T-helper 2 cell treated with Interferon-gamma antibody and Interleukin-4, amounts not matched to agents 5 μg/mL and 100 μg/mL, for 36 hours (primary cell): Measurements from ENCODE around the gene SUCO.

Experiments
- DNase-seq: peaks from one replicate; pipeline ENCODE4 v3.0.0; 2021; ENCODE audit warnings: low spot score
- H3K27ac Mint-ChIP-seq: one replicate; pipeline ENCODE4 v1.8.0; 2021; ENCODE audit warnings: mild to moderate bottlenecking, mixed read lengths
- H3K27me3 Mint-ChIP-seq: one replicate; pipeline ENCODE4 v1.8.0; 2021; ENCODE audit warnings: low read depth, mixed read lengths
- H3K36me3 Mint-ChIP-seq: one replicate; pipeline ENCODE4 v1.8.0; 2021; ENCODE audit warnings: low read depth, mixed read lengths
- H3K4me1 Mint-ChIP-seq: one replicate; pipeline ENCODE4 v1.8.0; 2021; ENCODE audit warnings: low read depth, mixed read lengths
- H3K4me3 Mint-ChIP-seq: one replicate; pipeline ENCODE4 v1.8.0; 2022; ENCODE audit warnings: mild to moderate bottlenecking, moderate library complexity, mixed read lengths
- H3K9me3 Mint-ChIP-seq: one replicate; pipeline ENCODE4 v1.8.0; 2021; ENCODE audit warnings: mixed read lengths

Gene SUCO

DNA sequence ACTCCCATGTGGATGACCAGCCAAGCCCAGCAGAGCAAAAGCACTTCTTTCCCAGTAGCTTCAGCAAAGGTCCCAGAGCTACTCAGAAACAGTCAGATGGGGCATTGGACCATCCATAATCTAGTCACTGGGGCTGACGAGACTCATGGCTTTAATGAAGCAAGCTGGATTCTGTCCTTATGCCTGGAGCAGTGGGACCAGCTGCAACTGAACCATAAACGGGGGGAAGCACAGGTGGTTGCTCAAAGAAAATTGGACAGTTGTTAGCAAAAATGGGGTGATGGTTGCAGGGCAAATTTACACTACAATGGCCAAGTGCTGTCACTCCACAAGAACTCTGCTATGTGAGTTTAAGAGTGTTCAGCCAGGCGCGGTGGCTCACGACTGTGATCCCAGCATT lies 108.5 kb downstream of the SUCO start:
- H3K4me3 Mint-ChIP-seq = no peak overlapping the region
- peaks cover 4% of the 10 kb centered on the region for H3K36me3 Mint-ChIP-seq
- H3K9me3 Mint-ChIP-seq = peaks cover 5% of the 10 kb centered on the region
- H3K27me3 Mint-ChIP-seq = peaks cover 43% of the 10 kb centered on the region
- H3K4me1 Mint-ChIP-seq = peaks cover 75% of the 10 kb centered on the region
- no peak for DNase-seq
- no peak overlapping the region for H3K27ac Mint-ChIP-seq

DNA sequence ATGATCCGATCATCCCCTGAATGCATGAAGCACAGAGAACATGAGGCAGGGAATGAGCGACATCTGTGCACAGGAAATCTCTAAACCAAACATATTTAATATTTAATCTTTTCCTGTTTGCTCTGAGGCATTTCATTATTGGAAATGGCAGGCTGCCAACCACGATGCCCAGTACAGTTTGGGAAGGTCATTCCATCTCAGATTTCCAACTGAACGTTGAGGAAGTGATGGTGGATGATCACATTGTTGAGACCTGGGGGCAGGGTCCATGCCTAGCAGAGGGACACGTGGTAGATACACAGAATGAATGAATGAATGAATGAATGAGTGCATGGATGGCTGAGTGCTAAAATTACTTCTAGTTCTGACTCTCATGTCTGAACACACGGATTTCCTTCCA lies 110.0 kb downstream of the SUCO start:
- H3K9me3 Mint-ChIP-seq = no peaks in the 10 kb centered on the region
- peak overlapping the region; percentile 64 for H3K27ac Mint-ChIP-seq
- H3K27me3 Mint-ChIP-seq = peaks cover 45% of the 10 kb centered on the region
- peaks cover 2% of the 10 kb centered on the region for H3K36me3 Mint-ChIP-seq
- H3K4me1 Mint-ChIP-seq = peaks cover 81% of the 10 kb centered on the region
- DNase-seq = no peak
- H3K4me3 Mint-ChIP-seq = peak overlapping the region; percentile 74

DNA sequence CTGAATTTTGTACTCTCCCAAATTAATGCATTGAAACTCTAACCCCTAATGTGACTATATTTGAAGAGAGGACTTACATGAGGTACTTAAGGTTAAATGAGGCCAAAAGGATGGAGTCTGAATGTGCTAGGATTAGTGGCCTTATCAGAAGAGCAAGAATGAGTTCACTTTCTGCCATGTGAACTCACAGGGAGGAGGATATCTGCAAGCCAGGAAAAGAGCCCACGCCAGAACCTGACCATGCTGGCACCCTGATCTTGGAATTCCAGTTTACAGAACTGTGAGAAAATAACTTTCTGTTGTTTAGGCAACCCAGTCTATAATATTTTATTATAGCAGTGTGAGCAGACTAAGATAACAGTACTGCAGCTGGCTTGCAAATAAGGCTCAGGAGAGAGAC lies 113.7 kb downstream of the SUCO start:
- Mint-ChIP-seq H3K27me3 (peaks cover 33% of the 10 kb centered on the region), H3K4me1 (peaks cover 50% of the 10 kb centered on the region)

DNA sequence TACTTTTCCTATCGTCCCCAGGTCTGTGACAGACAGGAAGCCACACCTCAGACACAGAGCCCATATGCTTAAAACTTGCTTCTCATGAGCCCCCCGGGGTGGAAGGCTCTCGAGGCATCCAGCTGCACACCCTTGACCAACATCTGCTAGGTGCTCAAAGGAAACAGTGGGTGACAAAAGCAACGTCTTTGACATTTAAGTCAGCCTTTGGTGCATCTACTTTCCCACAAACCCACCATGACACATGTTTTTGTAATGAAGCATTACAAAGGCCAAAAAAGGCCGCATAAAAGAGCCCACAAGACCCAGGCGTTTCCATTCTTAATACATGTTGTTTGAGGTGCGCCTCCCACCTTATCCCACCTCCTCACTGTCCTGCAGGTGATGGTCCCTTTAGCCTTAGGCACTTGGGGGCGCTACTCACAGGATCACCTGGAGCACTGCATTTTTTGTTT lies 114.2 kb downstream of the SUCO start:
- H3K4me3 Mint-ChIP-seq = no peak overlapping the region
- no peaks in the 10 kb centered on the region for H3K9me3 Mint-ChIP-seq
- H3K27me3 Mint-ChIP-seq = peaks cover 31% of the 10 kb centered on the region
- peak; percentile 58 for DNase-seq
- H3K4me1 Mint-ChIP-seq = peaks cover 48% of the 10 kb centered on the region
- H3K36me3 Mint-ChIP-seq = peaks cover 5% of the 10 kb centered on the region
- peak overlapping the region; percentile 21 for H3K27ac Mint-ChIP-seq

More for the DNA sequence above, 113.7 kb downstream of the SUCO start:
- H3K4me3 Mint-ChIP-seq = no peak overlapping the region
- no peak overlapping the region for H3K27ac Mint-ChIP-seq
- no peaks in the 10 kb centered on the region for H3K9me3 Mint-ChIP-seq
- H3K36me3 Mint-ChIP-seq = peaks cover 5% of the 10 kb centered on the region
- DNase-seq = no peak

DNA sequence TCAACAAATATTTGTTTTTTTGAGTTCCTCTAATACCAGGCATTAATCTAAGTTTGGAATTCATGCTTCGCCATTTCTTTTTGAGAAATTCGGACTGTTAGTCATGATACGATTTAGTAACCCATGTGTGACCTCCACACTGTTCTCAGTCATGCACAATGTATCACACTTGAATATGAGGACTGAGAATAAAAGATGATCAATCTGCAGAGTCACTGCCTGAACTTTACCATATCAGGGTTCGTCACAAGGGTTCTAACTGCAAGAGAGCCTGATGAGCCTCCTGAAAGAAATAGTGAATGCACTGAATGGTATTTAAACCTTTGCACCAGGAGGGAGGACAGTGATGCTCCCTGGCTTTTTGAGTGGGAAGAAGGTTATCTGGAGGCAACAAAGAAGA lies 115.0 kb downstream of the SUCO start:
- H3K4me3 Mint-ChIP-seq = no peak overlapping the region
- DNase-seq = no peak
- H3K27me3 Mint-ChIP-seq = peaks cover 28% of the 10 kb centered on the region

DNA sequence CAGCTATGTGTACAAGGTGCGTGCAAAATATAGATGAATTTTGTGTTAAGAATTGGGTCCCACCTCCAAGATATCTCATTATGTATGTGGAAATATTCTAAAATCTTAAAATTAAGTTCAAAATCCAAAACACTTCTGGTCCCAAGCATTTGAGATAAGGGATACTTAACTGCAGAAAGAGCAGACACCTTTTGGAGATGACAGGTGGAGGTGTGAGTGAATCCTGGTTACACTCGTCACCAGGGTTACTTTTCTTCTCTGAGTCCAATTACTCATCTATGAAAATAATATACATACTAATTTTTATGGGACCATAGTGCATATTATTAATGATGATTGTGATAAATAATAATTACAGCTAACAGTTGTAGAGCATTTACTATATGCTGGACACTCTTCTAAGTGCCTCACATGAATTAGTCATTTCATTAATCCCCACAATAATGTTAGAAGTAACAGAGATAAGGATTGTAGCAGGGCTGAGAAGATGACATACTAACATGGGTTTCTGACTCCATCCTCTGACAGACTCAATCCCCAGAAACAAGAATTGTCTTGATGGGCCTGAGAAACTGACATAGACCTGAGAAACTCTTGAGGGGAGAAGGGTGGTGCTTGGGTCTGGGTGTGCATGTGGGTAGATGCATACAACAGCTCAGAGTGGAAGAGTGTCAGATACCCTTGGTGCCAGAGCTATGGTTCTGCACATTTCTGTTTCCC lies 117.7 kb downstream of the SUCO start:
- no peak overlapping the region for H3K4me3 Mint-ChIP-seq
- peaks cover 5% of the 10 kb centered on the region for H3K9me3 Mint-ChIP-seq
- peak; percentile 36 for DNase-seq
- H3K27ac Mint-ChIP-seq = no peak overlapping the region
- peaks cover 11% of the 10 kb centered on the region for H3K27me3 Mint-ChIP-seq
- peaks cover 33% of the 10 kb centered on the region for H3K4me1 Mint-ChIP-seq
- H3K36me3 Mint-ChIP-seq = peaks cover 4% of the 10 kb centered on the region

More for the DNA sequence above, 115.0 kb downstream of the SUCO start:
- Mint-ChIP-seq H3K27ac (no peak overlapping the region), H3K9me3 (peaks cover 1% of the 10 kb centered on the region), H3K4me1 (peaks cover 44% of the 10 kb centered on the region), H3K36me3 (peaks cover 5% of the 10 kb centered on the region)

DNA sequence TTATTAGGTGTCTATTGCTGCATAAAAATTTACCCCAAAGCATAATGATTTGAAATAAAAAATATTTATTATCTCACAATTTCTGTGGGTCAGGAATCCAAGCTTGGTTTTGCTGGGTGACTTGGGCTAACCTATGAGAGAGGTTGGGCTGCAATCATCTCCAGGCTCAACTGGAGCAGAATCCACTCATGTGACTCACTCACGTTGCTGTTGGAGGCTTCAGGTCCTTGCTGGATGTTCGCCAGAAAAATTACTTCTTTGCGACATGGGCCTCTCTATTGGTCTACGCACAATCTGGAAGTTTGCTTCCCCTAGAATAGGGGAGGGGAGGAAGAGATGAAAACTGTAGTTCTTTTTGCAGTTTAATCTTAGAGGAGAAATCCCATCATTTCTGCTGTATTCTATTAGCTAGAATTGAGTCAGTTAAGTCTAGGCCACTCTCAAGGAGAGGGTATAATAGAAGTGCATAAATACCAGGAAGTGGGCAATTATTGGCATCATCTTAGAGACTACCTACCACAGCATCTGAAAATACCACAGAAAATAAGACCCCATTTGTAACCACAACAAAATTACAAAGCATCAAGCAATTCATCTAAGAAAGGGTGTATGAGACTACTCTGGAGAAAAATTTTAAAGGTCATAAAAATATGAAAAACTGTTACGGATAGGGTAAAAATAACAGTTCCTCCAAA lies 120.2 kb downstream of the SUCO start:
- peaks cover 2% of the 10 kb centered on the region for H3K36me3 Mint-ChIP-seq
- H3K4me3 Mint-ChIP-seq = no peak overlapping the region
- DNase-seq = no peak
- peaks cover 4% of the 10 kb centered on the region for H3K27me3 Mint-ChIP-seq
- H3K9me3 Mint-ChIP-seq = peaks cover 5% of the 10 kb centered on the region
- no peak overlapping the region for H3K27ac Mint-ChIP-seq
- peaks cover 23% of the 10 kb centered on the region for H3K4me1 Mint-ChIP-seq

DNA sequence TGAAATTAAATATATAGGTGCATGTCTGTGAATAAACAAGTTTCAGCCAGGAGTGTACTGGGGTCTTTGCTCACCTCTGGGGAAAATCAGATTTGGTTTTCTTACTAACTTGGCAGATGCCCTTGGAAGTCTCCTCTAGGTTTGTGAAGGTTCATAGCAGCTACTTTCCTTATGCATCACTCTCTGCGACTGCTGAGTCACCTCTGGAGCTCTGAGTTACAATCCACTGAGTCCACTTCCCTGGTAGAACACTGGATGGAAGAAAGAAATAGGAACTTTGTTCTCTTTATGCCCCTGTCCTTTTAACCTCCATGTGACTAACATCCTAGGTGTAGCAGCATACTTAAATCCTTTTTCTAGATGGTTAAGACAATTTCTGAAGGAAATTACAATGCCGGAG lies 121.6 kb downstream of the SUCO start:
- H3K27me3 Mint-ChIP-seq = peaks cover 2% of the 10 kb centered on the region
- peaks cover 34% of the 10 kb centered on the region for H3K4me1 Mint-ChIP-seq
- H3K9me3 Mint-ChIP-seq = peaks cover 5% of the 10 kb centered on the region
- H3K36me3 Mint-ChIP-seq = peaks cover 3% of the 10 kb centered on the region
- no peak overlapping the region for H3K4me3 Mint-ChIP-seq
- DNase-seq = no peak
- H3K27ac Mint-ChIP-seq = no peak overlapping the region

DNA sequence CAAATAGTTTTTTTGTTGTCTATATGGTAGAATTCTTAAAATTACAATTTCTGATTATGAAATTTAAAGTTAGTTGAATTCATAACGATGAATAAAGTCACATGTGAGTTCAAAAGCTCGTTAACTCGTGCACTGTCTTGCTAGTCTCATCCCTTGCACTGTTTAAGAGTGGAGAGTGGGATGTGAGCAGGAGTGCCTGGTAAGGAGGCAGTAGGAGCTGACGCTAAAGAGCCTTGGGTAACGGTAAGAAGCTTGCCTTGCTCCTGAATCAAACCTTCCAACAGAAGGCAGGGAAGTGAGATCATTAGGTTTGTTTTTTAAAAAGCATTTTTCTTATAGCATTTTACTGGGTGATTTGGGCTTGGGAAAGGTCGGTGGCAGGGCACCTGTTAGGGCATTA lies 123.6 kb downstream of the SUCO start:
- Mint-ChIP-seq H3K27ac (no peak overlapping the region), H3K4me1 (peaks cover 51% of the 10 kb centered on the region), H3K9me3 (peaks cover 5% of the 10 kb centered on the region), H3K4me3 (no peak overlapping the region), H3K36me3 (peaks cover 3% of the 10 kb centered on the region), H3K27me3 (no peaks in the 10 kb centered on the region)
- no peak for DNase-seq

DNA sequence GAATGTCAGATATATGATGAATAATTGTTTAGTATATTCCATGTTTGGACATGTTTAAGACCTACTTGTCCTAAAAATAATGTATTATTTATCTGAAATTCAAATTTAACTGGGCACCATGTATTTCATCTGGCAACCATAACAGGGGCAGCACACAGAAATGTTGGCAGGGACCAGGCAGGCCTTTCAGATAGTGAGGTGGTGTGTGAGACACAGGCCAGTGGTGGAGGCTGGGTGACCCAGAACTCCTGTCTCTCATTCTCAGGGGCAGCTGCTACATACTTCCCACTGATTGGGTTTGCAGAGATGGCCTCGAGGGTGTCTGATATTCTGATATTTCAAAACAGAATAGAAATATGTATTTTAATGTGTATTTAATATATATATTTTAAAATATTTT lies 124.6 kb downstream of the SUCO start:
- H3K9me3 Mint-ChIP-seq = peaks cover 5% of the 10 kb centered on the region
- H3K4me3 Mint-ChIP-seq = no peak overlapping the region
- H3K4me1 Mint-ChIP-seq = peaks cover 56% of the 10 kb centered on the region
- DNase-seq = no peak
- H3K36me3 Mint-ChIP-seq = peaks cover 3% of the 10 kb centered on the region
- H3K27me3 Mint-ChIP-seq = no peaks in the 10 kb centered on the region
- no peak overlapping the region for H3K27ac Mint-ChIP-seq

DNA sequence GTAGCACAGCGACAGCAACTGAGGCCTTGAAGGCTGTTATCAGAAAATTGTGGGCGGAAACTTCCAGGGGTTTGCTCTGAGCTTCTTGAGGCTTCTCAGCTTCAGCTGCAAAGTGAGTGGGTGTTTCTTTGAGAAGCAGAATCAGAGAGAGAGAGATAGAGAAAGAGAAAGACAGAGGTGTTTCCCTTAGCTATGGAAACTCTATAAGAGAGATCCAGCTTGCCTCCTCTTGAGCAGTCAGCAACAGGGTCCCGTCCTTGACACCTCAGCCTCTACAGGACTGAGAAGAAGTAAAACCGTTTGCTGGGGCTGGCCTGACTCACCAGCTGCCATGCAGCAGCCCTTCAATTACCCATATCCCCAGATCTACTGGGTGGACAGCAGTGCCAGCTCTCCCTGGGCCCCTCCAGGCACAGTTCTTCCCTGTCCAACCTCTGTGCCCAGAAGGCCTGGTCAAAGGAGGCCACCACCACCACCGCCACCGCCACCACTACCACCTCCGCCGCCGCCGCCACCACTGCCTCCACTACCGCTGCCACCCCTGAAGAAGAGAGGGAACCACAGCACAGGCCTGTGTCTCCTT lies 126.0 kb downstream of the SUCO start, which contains the start of gene FASLG:
TSS of gene FASLG (plus strand) at position 233 of the 583 bp plus-strand sequence. CDS start at position 332, 99 bp downstream.
- Mint-ChIP-seq H3K27me3 (no peaks in the 10 kb centered on the region), H3K4me3 (peak within 1 kb of the TSS; percentile 81), H3K36me3 (peaks cover 9% of the 10 kb centered on the region), H3K9me3 (peaks cover 6% of the 10 kb centered on the region), H3K27ac (peak within 1 kb of the TSS; percentile 88), H3K4me1 (peaks cover 64% of the 10 kb centered on the region)
- peak; percentile 67 for DNase-seq

DNA sequence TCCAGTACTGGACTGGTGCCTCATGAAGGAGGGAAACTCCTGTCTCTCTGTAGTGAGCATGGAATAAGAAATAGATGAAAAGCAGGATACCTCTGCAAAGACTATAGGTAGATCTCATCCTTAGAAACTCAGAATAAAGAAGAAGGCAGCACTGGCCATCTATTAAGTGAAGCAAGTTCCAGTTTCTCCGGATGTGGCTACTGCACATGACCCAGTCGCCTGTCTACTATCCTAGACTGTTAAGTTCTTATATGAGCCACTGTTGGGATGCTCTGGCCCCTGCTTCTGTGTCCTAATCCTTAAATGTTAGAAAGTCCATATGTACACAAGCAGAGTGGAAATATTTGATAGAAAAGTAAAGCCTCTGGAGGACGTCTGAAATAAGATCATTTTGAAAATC lies 128.2 kb downstream of the SUCO start:
- H3K27me3 Mint-ChIP-seq = no peaks in the 10 kb centered on the region
- H3K4me1 Mint-ChIP-seq = peaks cover 61% of the 10 kb centered on the region
- peaks cover 19% of the 10 kb centered on the region for H3K36me3 Mint-ChIP-seq
- peak overlapping the region; percentile 21 for H3K27ac Mint-ChIP-seq
- DNase-seq = no peak
- H3K4me3 Mint-ChIP-seq = peak overlapping the region; percentile 71
- H3K9me3 Mint-ChIP-seq = peaks cover 6% of the 10 kb centered on the region
